ENCODE results near the gene COPE.

DNA sequence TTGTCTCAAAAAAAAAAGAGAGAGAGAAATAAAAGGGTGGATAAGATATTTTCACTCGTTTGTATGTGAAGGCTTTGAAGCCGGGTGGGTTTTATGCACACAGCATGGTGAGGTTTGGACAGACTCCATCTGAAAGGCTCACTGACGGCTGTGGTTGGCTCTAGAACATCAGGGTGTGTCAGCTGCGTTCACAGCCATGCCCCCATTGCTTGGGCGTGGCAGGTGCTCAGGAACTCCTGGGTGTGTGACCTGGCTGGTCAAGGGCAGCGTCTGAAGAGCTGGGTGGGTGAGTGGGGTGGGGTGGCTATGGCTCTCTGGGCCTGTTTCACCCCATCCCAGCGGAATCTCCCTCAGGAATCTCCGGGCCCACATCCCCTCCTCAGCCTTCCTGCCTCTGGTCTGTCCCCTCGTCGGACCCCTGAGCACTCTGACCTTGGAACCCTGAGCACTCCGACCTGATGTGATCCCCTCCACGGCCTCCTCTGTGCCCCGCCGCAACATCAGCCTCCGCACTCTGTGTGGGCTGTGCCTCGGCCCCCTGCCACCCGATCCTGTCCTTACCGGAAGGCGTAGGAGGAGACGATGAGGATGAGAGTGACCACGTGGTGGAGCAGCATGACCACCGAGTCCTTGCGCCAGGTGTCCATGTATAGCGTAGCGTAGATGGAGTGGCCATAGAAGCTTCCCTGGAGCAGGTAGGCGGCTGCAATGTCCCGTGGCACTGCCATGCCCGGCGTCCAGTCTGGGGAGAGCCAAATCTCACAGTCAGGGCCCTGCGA is 35.5 kb downstream of the COPE start:
- TF ChIP-seq, protein P1, sequence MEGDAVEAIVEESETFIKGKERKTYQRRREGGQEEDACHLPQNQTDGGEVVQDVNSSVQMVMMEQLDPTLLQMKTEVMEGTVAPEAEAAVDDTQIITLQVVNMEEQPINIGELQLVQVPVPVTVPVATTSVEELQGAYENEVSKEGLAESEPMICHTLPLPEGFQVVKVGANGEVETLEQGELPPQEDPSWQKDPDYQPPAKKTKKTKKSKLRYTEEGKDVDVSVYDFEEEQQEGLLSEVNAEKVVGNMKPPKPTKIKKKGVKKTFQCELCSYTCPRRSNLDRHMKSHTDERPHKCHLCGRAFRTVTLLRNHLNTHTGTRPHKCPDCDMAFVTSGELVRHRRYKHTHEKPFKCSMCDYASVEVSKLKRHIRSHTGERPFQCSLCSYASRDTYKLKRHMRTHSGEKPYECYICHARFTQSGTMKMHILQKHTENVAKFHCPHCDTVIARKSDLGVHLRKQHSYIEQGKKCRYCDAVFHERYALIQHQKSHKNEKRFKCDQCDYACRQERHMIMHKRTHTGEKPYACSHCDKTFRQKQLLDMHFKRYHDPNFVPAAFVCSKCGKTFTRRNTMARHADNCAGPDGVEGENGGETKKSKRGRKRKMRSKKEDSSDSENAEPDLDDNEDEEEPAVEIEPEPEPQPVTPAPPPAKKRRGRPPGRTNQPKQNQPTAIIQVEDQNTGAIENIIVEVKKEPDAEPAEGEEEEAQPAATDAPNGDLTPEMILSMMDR (IDR thresholded peaks at IDR 0.05 in 4 of 5, conservative IDR thresholded peaks at IDR 0.05 in 1 of 5): no peak
- no peak for TF ChIP-seq POLR2A (IDR thresholded peaks at IDR 0.05)

Data from gastrocnemius medialis (tissue), 4 donors.